Measurements from ENCODE around the gene HMG20A. TPM values are rescaled to one million over a fixed set of nuclear protein-coding genes. Genes with fewer than 3 reads are reported as not detected.

The HMG20A gene
- total and polyA plus RNA-seq, 10 donors: 17.9 to 107 (median 77.2) TPM

- no peak for TF ChIP-seq POLR2A (IDR thresholded peaks at IDR 0.05)
- no peak for TF ChIP-seq POLR2AphosphoS5 (IDR thresholded peaks at IDR 0.05)
- TF ChIP-seq, protein P1, sequence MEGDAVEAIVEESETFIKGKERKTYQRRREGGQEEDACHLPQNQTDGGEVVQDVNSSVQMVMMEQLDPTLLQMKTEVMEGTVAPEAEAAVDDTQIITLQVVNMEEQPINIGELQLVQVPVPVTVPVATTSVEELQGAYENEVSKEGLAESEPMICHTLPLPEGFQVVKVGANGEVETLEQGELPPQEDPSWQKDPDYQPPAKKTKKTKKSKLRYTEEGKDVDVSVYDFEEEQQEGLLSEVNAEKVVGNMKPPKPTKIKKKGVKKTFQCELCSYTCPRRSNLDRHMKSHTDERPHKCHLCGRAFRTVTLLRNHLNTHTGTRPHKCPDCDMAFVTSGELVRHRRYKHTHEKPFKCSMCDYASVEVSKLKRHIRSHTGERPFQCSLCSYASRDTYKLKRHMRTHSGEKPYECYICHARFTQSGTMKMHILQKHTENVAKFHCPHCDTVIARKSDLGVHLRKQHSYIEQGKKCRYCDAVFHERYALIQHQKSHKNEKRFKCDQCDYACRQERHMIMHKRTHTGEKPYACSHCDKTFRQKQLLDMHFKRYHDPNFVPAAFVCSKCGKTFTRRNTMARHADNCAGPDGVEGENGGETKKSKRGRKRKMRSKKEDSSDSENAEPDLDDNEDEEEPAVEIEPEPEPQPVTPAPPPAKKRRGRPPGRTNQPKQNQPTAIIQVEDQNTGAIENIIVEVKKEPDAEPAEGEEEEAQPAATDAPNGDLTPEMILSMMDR (IDR thresholded peaks at IDR 0.05 in 8 of 11, conservative IDR thresholded peaks at IDR 0.05 in 3 of 11): no peak
- Histone ChIP-seq H3K27me3 (replicated peaks in 1 of 7) (no peaks in the 10 kb centered on the region), H3K9me3 (peaks cover 0 to 4% (median 0%) of the 10 kb centered on the region in 8 donors), H3K4me3 (no peak overlapping the region), H3K36me3 (no peaks in the 10 kb centered on the region), H3K4me1 (peaks cover 0 to 3% (median 0%) of the 10 kb centered on the region in 6 donors), H3K27ac (no peak overlapping the region)
- intact Hi-C loops (cut with DNase I; ENCODE audit: low total_unique reads): no loop called here
- WGBS, 5 donors: 68 to 84% (median 78%) methylated on average over 7 of the region's 7 CpGs
- no peak for DNase-seq
Measured at GRCh38 chr15:77516076-77516475, 95.4 kb downstream of the HMG20A start.

GRCh38 chr15:77516786-77517185 lies 96.1 kb downstream of the HMG20A start:
- Histone ChIP-seq H3K27me3 (replicated peaks in 1 of 7) (no peaks in the 10 kb centered on the region), H3K9me3 (peaks cover 0 to 4% (median 0%) of the 10 kb centered on the region in 8 donors)
- WGBS, 5 donors: 96 to 98% (median 96%) methylated on average over 12 of the region's 12 CpGs

GRCh38 chr15:77517579-77517978 lies 96.9 kb downstream of the HMG20A start:
- Histone ChIP-seq H3K27me3 (replicated peaks in 1 of 7) (no peaks in the 10 kb centered on the region), H3K4me1 (peaks cover 0 to 3% (median 0%) of the 10 kb centered on the region in 6 donors), H3K9me3 (peaks cover 0 to 4% (median 0%) of the 10 kb centered on the region in 8 donors), H3K36me3 (no peaks in the 10 kb centered on the region), H3K4me3 (no peak overlapping the region), H3K27ac (peak overlapping the region in 1 of 8 donors; percentile 74)
- intact Hi-C loops (cut with DNase I; ENCODE audit: low total_unique reads): no loop called here
- TF ChIP-seq POLR2AphosphoS5 (IDR thresholded peaks at IDR 0.05) (no peak), POLR2A (IDR thresholded peaks at IDR 0.05) (no peak)
- TF ChIP-seq, protein P1 (IDR thresholded peaks at IDR 0.05 in 8 of 11, conservative IDR thresholded peaks at IDR 0.05 in 3 of 11): no peak
- WGBS, 5 donors: 81 to 90% (median 83%) methylated on average over 6 to 7 of the region's 7 CpGs
- no peak for DNase-seq

More at GRCh38 chr15:77516786-77517185, 96.1 kb downstream of the HMG20A start:
- H3K36me3 ChIP-seq: no peaks in the 10 kb centered on the region
- DNase-seq: peak; percentile 70
- no peak overlapping the region for H3K27ac ChIP-seq
- intact Hi-C loops (cut with DNase I; ENCODE audit: low total_unique reads): no loop called here
- no peak overlapping the region for H3K4me3 ChIP-seq
- H3K4me1 ChIP-seq: peaks cover 0 to 3% (median 0%) of the 10 kb centered on the region in 6 donors
- TF ChIP-seq, protein P1 (IDR thresholded peaks at IDR 0.05 in 8 of 11, conservative IDR thresholded peaks at IDR 0.05 in 3 of 11): no peak
- TF ChIP-seq POLR2AphosphoS5 (IDR thresholded peaks at IDR 0.05): no peak
- TF ChIP-seq POLR2A (IDR thresholded peaks at IDR 0.05): no peak

DNA sequence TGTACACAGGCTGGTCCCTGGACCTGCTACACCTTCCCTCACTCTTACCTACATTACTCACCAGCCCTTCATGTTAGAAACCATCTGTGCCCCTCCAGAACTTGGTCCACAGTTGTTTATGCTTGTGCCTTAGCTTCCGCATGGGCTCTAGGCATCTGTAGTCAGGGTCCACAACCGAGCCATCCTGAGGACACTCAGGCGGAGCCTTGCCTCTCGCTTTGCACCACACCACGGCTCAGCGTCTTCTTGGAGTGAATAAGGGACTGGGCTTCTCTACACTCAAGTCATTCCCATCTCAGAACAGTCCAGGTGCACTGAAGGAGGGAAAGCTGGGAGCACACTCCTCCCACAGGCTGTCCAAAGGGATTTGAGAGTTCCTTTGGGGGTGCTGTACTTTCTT lies 97.8 kb downstream of the HMG20A start:
- no peak overlapping the region for H3K4me3 ChIP-seq
- peak; percentile 24 for DNase-seq
- H3K27me3 ChIP-seq (replicated peaks in 1 of 7): no peaks in the 10 kb centered on the region
- H3K9me3 ChIP-seq: peaks cover 0 to 1% (median 0%) of the 10 kb centered on the region in 8 donors
- peak overlapping the region in 6 of 8 donors; percentile 2 to 74 (median 58) for H3K27ac ChIP-seq
- no peaks in the 10 kb centered on the region for H3K36me3 ChIP-seq
- peaks cover 0 to 3% (median 0%) of the 10 kb centered on the region in 6 donors for H3K4me1 ChIP-seq
- WGBS, 5 donors: 87 to 99% (median 94%) methylated on average over 6 of the region's 6 CpGs
- intact Hi-C loops (cut with DNase I; ENCODE audit: low total_unique reads): no loop called here
- TF ChIP-seq POLR2AphosphoS5 (IDR thresholded peaks at IDR 0.05) (no peak), POLR2A (IDR thresholded peaks at IDR 0.05) (no peak)
- TF ChIP-seq, protein P1 (IDR thresholded peaks at IDR 0.05 in 8 of 11, conservative IDR thresholded peaks at IDR 0.05 in 3 of 11): no peak
